ENCODE measurements around the gene DHRS7.

The DHRS7 gene

GRCh38 chr14:60184146-60184904, 19.1 kb upstream of the DHRS7 start:
- TF ChIP-seq, protein P1, sequence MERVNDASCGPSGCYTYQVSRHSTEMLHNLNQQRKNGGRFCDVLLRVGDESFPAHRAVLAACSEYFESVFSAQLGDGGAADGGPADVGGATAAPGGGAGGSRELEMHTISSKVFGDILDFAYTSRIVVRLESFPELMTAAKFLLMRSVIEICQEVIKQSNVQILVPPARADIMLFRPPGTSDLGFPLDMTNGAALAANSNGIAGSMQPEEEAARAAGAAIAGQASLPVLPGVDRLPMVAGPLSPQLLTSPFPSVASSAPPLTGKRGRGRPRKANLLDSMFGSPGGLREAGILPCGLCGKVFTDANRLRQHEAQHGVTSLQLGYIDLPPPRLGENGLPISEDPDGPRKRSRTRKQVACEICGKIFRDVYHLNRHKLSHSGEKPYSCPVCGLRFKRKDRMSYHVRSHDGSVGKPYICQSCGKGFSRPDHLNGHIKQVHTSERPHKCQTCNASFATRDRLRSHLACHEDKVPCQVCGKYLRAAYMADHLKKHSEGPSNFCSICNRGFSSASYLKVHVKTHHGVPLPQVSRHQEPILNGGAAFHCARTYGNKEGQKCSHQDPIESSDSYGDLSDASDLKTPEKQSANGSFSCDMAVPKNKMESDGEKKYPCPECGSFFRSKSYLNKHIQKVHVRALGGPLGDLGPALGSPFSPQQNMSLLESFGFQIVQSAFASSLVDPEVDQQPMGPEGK (CRISPR knock-in tag; IDR thresholded peaks at IDR 0.05; ENCODE audit: borderline replicate concordance): no peak
- TF ChIP-seq ZNF565 (CRISPR knock-in tag; conservative IDR thresholded peaks at IDR 0.05; ENCODE audit: low read depth) (no peak), SNAI2 (CRISPR knock-in tag; IDR thresholded peaks at IDR 0.05) (no peak), OSR1 (CRISPR knock-in tag; IDR thresholded peaks at IDR 0.05) (no peak), ESRRG (CRISPR knock-in tag; IDR thresholded peaks at IDR 0.05) (no peak), GLIS3 (CRISPR knock-in tag; IDR thresholded peaks at IDR 0.05) (no peak)

DNA sequence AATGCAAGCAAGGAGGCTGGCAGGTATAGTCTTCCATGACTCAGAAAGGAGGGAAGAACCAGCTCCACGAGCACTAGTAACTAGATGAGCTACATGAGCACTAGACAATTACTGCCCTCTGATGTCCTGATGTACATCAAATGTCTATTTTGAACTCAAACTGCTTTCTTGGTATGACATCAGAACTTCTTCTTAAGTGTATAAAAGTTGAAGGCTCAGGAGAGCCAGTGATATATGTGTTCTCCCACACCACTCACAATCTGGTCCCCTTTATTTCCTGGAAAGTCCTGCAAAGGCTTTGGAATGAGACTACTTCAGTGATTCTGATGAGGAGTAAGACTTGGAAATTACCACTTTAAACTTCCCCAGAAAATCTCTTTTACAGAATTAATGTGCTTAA, 18.5 kb upstream of the DHRS7 start:
- no peak for TF ChIP-seq ARNTL (CRISPR knock-in tag; IDR thresholded peaks at IDR 0.05; ENCODE audit: borderline replicate concordance, low read depth)
- TF ChIP-seq OSR1 (CRISPR knock-in tag; IDR thresholded peaks at IDR 0.05): no peak
- TF ChIP-seq ZNF8 (CRISPR knock-in tag; IDR thresholded peaks at IDR 0.05): no peak
- no peak for TF ChIP-seq CSRNP3 (CRISPR knock-in tag; IDR thresholded peaks at IDR 0.05)
- TF ChIP-seq CSDC2 (CRISPR knock-in tag; IDR thresholded peaks at IDR 0.05): no peak
- no peak for TF ChIP-seq RARB (CRISPR knock-in tag; IDR thresholded peaks at IDR 0.05)
- TF ChIP-seq, protein P1 (CRISPR knock-in tag; IDR thresholded peaks at IDR 0.05; ENCODE audit: borderline replicate concordance): no peak
- no peak for TF ChIP-seq ZC3H10 (CRISPR knock-in tag; IDR thresholded peaks at IDR 0.05)
- TF ChIP-seq TOX (CRISPR knock-in tag; IDR thresholded peaks at IDR 0.05; ENCODE audit: borderline replicate concordance): no peak
- no peak for TF ChIP-seq ZNF70 (CRISPR knock-in tag; IDR thresholded peaks at IDR 0.05)
- TF ChIP-seq GLIS3 (CRISPR knock-in tag; IDR thresholded peaks at IDR 0.05): no peak
- TF ChIP-seq PPARA (CRISPR knock-in tag; IDR thresholded peaks at IDR 0.05; ENCODE audit: borderline replicate concordance): no peak
- TF ChIP-seq ISL1 (CRISPR knock-in tag; IDR thresholded peaks at IDR 0.05): no peak
- peak; percentile 65 for ATAC-seq

More at GRCh38 chr14:60184146-60184904, 19.1 kb upstream of the DHRS7 start:
- ATAC-seq: peak; percentile 74

GRCh38 chr14:60183138-60183537, 17.9 kb upstream of the DHRS7 start:
- no peak; the same call in 2 of the 3 replicates for ATAC-seq

GRCh38 chr14:60179431-60179869, 14.3 kb upstream of the DHRS7 start:
- ATAC-seq: no peak; the same call in 2 of the 3 replicates
- TF ChIP-seq SNAI2 (CRISPR knock-in tag; IDR thresholded peaks at IDR 0.05): no peak
- no peak for TF ChIP-seq TCF4 (CRISPR knock-in tag; IDR thresholded peaks at IDR 0.05; ENCODE audit: borderline replicate concordance)
- TF ChIP-seq BACH2 (CRISPR knock-in tag; IDR thresholded peaks at IDR 0.05; ENCODE audit: borderline replicate concordance): no peak
- no peak for TF ChIP-seq ISL1 (CRISPR knock-in tag; IDR thresholded peaks at IDR 0.05)
- no peak for TF ChIP-seq ZFP30 (CRISPR knock-in tag; IDR thresholded peaks at IDR 0.05)
- TF ChIP-seq GLIS3 (CRISPR knock-in tag; IDR thresholded peaks at IDR 0.05): no peak
- TF ChIP-seq ZFP3 (CRISPR knock-in tag; IDR thresholded peaks at IDR 0.05): no peak
- no peak for TF ChIP-seq RARB (CRISPR knock-in tag; IDR thresholded peaks at IDR 0.05)
- no peak for TF ChIP-seq PPARA (CRISPR knock-in tag; IDR thresholded peaks at IDR 0.05; ENCODE audit: borderline replicate concordance)
- no peak for TF ChIP-seq OSR1 (CRISPR knock-in tag; IDR thresholded peaks at IDR 0.05)
- TF ChIP-seq CSDC2 (CRISPR knock-in tag; IDR thresholded peaks at IDR 0.05): no peak
- TF ChIP-seq, protein P2, sequence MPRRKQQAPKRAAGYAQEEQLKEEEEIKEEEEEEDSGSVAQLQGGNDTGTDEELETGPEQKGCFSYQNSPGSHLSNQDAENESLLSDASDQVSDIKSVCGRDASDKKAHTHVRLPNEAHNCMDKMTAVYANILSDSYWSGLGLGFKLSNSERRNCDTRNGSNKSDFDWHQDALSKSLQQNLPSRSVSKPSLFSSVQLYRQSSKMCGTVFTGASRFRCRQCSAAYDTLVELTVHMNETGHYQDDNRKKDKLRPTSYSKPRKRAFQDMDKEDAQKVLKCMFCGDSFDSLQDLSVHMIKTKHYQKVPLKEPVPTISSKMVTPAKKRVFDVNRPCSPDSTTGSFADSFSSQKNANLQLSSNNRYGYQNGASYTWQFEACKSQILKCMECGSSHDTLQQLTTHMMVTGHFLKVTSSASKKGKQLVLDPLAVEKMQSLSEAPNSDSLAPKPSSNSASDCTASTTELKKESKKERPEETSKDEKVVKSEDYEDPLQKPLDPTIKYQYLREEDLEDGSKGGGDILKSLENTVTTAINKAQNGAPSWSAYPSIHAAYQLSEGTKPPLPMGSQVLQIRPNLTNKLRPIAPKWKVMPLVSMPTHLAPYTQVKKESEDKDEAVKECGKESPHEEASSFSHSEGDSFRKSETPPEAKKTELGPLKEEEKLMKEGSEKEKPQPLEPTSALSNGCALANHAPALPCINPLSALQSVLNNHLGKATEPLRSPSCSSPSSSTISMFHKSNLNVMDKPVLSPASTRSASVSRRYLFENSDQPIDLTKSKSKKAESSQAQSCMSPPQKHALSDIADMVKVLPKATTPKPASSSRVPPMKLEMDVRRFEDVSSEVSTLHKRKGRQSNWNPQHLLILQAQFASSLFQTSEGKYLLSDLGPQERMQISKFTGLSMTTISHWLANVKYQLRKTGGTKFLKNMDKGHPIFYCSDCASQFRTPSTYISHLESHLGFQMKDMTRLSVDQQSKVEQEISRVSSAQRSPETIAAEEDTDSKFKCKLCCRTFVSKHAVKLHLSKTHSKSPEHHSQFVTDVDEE (CRISPR knock-in tag; IDR thresholded peaks at IDR 0.05): no peak
- no peak for TF ChIP-seq ESRRG (CRISPR knock-in tag; IDR thresholded peaks at IDR 0.05)
- TF ChIP-seq ZC3H10 (CRISPR knock-in tag; IDR thresholded peaks at IDR 0.05): no peak
- TF ChIP-seq TOX (CRISPR knock-in tag; IDR thresholded peaks at IDR 0.05; ENCODE audit: borderline replicate concordance): no peak

More at GRCh38 chr14:60183138-60183537, 17.9 kb upstream of the DHRS7 start:
- TF ChIP-seq CSDC2 (CRISPR knock-in tag; IDR thresholded peaks at IDR 0.05) (no peak), ZFP30 (CRISPR knock-in tag; IDR thresholded peaks at IDR 0.05) (no peak), ZNF70 (CRISPR knock-in tag; IDR thresholded peaks at IDR 0.05) (no peak), ESRRG (CRISPR knock-in tag; IDR thresholded peaks at IDR 0.05) (no peak), ZNF565 (CRISPR knock-in tag; conservative IDR thresholded peaks at IDR 0.05; ENCODE audit: low read depth) (no peak), GLIS3 (CRISPR knock-in tag; IDR thresholded peaks at IDR 0.05) (no peak), ZC3H10 (CRISPR knock-in tag; IDR thresholded peaks at IDR 0.05) (no peak)
- TF ChIP-seq, protein P3, sequence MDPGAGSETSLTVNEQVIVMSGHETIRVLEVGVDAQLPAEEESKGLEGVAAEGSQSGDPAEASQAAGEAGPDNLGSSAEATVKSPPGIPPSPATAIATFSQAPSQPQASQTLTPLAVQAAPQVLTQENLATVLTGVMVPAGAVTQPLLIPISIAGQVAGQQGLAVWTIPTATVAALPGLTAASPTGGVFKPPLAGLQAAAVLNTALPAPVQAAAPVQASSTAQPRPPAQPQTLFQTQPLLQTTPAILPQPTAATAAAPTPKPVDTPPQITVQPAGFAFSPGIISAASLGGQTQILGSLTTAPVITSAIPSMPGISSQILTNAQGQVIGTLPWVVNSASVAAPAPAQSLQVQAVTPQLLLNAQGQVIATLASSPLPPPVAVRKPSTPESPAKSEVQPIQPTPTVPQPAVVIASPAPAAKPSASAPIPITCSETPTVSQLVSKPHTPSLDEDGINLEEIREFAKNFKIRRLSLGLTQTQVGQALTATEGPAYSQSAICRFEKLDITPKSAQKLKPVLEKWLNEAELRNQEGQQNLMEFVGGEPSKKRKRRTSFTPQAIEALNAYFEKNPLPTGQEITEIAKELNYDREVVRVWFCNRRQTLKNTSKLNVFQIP (CRISPR knock-in tag; IDR thresholded peaks at IDR 0.05; ENCODE audit: borderline replicate concordance, low read depth): no peak
